Measurements from ENCODE around the gene RPS6KA3.
"Not testable (repeated sequence)": the region's sequence is repeated elsewhere in the genome, so short reads cannot be mapped to it uniquely, and the experiment has no call there.

RPS6KA3 gene

DNA sequence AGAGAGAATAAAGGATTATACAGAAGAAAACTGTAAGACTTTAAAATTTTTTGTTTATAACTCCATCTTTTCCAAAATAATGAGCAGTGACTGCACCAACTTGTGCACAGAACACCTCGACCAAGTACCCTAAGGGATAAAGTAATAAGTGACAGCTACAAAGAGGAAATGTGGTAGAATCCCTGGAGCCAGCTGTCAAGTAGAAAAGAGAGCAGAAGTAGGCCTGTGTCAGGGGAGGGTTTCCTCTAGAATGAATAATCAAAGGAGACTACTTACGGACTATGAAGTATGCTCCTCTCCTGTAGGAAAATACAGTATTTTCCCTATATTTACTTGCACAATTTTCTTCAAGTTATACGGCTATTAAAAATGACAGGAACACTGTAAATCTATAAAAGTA lies 126.3 kb downstream of the RPS6KA3 start:
- DNase-seq (ENCODE audit: low spot score) = no peak
- TF ChIP-seq, protein P1, sequence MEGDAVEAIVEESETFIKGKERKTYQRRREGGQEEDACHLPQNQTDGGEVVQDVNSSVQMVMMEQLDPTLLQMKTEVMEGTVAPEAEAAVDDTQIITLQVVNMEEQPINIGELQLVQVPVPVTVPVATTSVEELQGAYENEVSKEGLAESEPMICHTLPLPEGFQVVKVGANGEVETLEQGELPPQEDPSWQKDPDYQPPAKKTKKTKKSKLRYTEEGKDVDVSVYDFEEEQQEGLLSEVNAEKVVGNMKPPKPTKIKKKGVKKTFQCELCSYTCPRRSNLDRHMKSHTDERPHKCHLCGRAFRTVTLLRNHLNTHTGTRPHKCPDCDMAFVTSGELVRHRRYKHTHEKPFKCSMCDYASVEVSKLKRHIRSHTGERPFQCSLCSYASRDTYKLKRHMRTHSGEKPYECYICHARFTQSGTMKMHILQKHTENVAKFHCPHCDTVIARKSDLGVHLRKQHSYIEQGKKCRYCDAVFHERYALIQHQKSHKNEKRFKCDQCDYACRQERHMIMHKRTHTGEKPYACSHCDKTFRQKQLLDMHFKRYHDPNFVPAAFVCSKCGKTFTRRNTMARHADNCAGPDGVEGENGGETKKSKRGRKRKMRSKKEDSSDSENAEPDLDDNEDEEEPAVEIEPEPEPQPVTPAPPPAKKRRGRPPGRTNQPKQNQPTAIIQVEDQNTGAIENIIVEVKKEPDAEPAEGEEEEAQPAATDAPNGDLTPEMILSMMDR (IDR thresholded peaks at IDR 0.05; ENCODE audit: extremely low read depth, missing control alignments) = no peak

DNA sequence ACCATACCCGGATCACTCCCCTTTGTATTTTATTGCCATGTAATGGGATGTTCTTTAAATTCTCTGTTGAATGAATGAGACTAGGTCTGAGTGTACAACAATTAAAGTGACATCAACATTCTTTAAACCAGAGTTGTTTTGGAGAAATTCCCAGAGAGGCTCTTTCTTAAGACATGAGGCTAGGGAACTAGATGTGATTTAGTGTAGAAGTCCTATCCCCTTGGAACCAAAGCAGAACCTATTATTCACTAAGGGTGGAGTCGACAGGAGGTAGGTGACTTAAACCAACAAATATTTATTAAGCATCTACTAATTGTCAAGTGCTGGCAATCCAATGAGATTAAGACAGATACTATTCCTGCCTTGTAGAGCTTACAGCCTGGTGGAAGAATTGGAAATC lies 126.7 kb downstream of the RPS6KA3 start:
- TF ChIP-seq, protein P1 (IDR thresholded peaks at IDR 0.05; ENCODE audit: extremely low read depth, missing control alignments) = no peak
- DNase-seq (ENCODE audit: low spot score) = no peak

DNA sequence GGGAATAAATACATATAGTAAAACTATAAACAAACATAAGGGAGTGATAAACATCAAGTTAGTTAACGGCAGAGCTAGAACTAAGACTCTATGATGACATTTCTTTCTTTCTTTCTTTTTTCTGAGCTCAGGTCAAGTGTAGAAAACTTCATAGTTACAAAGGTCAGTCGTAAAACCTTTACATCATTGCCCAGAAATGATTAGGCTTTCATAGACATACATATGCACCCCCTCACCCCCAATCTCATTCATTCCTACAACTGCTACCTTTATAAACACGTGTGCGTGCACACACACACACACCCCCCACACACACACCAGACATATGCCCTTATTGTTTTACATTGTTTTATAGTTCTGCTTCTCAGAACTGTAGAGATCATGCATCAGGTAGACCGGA lies 130.8 kb downstream of the RPS6KA3 start:
- TF ChIP-seq, protein P1 (IDR thresholded peaks at IDR 0.05; ENCODE audit: extremely low read depth, missing control alignments) = no peak
- DNase-seq (ENCODE audit: low spot score) = no peak

DNA sequence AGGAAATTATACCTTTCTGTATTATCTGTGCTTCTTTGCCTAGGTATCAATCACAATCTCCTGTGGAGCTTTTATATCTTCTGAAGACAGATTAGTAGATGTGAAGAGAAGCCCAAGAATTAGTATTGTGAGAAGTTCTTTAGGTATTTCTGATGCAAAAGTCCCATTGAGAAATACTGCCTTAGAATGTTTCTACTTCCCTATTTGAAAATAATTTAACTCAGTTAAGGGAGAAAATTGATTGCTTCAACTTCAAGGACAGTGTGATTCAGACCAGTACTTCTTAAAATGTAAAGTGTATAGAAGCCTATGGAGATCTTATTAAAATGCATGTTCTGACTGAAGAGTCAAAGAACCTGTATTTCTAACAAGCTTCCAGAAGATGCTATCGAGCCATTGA lies 134.0 kb downstream of the RPS6KA3 start:
- no peak for DNase-seq (ENCODE audit: low spot score)
- TF ChIP-seq, protein P1 (IDR thresholded peaks at IDR 0.05; ENCODE audit: extremely low read depth, missing control alignments) = no peak

DNA sequence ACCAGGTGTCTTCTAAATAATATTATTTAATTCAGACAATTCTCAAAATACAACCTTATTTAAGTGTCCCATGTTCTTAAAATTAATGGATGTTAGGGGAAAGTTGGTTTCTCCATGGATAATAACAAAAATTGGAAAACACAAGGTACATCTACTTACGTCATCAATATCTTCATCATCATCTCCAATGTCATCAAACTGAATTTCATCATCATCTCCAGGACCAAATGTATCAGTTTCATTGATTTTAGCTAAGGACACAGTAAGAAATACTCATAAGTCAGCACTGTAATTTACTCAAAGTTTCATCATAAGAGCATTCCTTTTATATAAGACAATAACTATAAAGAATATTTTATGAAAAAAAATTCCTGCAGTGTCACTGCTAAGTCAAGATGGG lies 136.4 kb downstream of the RPS6KA3 start:
- no peak for DNase-seq (ENCODE audit: low spot score)
- TF ChIP-seq, protein P1 (IDR thresholded peaks at IDR 0.05; ENCODE audit: extremely low read depth, missing control alignments) = no peak

DNA sequence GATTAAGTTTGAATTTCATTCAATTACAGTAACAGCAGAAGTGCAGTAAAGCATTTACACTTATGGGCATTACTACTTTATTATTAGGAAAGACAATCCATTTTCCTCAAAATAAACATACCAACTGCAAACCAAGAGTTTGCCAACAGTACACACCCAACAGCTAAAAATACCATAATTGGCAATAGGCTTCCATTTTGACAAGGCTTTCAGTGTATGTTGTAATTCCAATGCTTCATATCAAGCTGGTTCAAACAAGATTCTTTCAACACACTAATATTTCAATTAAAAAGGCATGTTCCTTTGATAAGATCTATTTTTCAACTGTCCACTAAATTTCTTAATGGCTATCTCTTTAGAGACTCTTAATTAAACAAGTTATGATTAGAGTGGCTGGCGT lies 137.2 kb downstream of the RPS6KA3 start:
- TF ChIP-seq, protein P1 (IDR thresholded peaks at IDR 0.05; ENCODE audit: extremely low read depth, missing control alignments) = no peak
- DNase-seq (ENCODE audit: low spot score) = no peak

DNA sequence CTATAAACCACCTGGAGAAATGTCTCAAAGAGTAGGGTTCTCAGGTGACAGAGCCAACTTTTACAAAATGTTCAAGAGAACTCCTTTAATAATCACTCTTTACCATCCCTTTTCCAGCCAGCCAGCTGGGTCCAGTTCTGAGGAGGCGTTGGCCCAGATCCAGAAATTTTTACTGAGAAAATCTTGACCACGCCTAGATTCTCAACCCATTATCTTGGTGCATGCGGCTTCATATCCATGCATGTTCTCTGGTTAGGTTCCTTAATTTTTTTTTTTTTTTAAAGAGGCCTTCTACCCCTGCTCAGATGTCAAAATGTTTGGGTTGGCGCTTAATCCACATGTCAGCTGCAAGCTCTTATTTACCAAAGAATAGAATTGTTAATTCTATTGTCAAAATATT lies 138.0 kb downstream of the RPS6KA3 start:
- TF ChIP-seq, protein P1 (IDR thresholded peaks at IDR 0.05; ENCODE audit: extremely low read depth, missing control alignments) = no peak
- no peak for DNase-seq (ENCODE audit: low spot score)

DNA sequence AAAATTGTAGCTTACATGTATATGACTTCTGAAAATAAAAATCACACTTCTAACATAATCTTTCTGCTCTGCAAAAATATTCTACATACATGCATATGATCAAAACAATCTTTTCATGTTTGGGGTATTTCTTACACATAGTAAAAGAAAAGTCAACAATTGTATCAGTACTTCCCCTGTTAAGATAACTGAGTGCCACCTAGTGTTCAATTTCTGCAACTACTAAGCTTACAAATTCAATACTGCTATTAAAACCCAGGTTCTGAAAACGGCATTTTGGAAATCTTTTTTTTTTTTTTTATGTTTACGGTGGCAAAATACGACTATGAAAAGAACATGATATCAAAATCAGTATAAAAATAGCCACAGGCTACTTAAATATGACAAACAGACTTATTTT lies 139.3 kb downstream of the RPS6KA3 start:
- DNase-seq (ENCODE audit: low spot score) = not testable (repeated sequence)

DNA sequence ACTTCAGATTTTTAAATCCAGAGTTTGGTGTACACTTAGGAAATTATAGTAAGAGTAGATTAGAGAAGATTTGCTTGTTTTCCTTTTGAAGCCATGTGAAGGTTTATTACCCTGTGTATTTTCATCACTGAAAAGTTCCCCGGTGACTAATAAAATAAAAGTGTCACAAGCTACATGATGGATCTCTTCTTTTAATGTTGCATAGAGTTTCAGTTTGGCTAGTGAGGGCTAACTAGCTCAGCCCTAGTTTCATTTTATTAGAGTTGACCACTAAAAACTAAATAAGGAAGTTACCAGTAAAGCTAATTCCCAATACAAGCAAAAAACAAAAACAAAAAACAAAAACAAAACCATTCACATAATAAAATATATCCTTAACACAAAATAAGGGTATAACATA lies 139.9 kb downstream of the RPS6KA3 start:
- DNase-seq (ENCODE audit: low spot score) = not testable (repeated sequence)
